A549 (cell line): Measurements from ENCODE around the gene KCND3. TPM values are rescaled to one million over a fixed set of nuclear protein-coding genes. Genes with fewer than 3 reads are reported as not detected.

ENCODE experiments used
- ATAC-seq, 2 experiments: fragments of 200-7000 bp in 1 of 2; fragments of >200 bp in 1 of 2; cut with Nextera tagmentation in 1 of 2; cut with Tn5 transposase in 1 of 2; 3 replicates each; pipeline versions ENCODE4 v1.8.0 to v1.9.1; 2018 to 2020; ENCODE audit warnings: mild to moderate bottlenecking in 1 of 2, moderate library complexity in 1 of 2
- CTCF ChIA-PET: fragments of 300-600 bp; sonication (Branson Sonifier 250); formaldehyde crosslinking; extraction: SDS; loops from one replicate; lab custom pipeline; 2021; ENCODE audit warnings: antibody characterized with exemption, inconsistent platforms; lab: Yijun Ruan, JAX
- POLR2A ChIA-PET: fragments of 350-600 bp; formaldehyde crosslinking; extraction: SDS; loops from one replicate; lab custom pipeline; 2021; ENCODE audit warnings: antibody characterized with exemption, inconsistent platforms; lab: Yijun Ruan, JAX
- DNase-seq, 2 experiments: peaks; one replicate each; pipeline versions ENCODE4 v3.0.0 to v3.0.0-alpha.2; 2011 to 2016; ENCODE audit warnings: low read depth in 1 of 2, low spot score in 1 of 2
- FAIRE-seq: peaks from 2 replicates; lab custom pipeline; 2011; peaks lifted over from hg19 to GRCh38; lab: Jason Lieb, UNC
- H3K27ac ChIP-seq, 2 experiments: fragments of >200 bp; sonication (Bioruptor Twin); formaldehyde crosslinking; 3 replicates each; pipeline ENCODE4 v1.5.1; 2016 to 2017
- H3K4me1 ChIP-seq: fragments of >200 bp; sonication (Bioruptor Twin); formaldehyde crosslinking; 3 replicates; pipeline ENCODE4 v1.6.1; 2016
- H3K4me2 ChIP-seq: fragments of >200 bp; sonication (Bioruptor Twin); formaldehyde crosslinking; 3 replicates; pipeline ENCODE4 v1.6.1; 2016
- H3K4me3 ChIP-seq: fragments of >200 bp; sonication (Bioruptor Twin); formaldehyde crosslinking; 3 replicates; pipeline ENCODE4 v1.5.1; 2016
- H3K9me3 ChIP-seq: fragments of >200 bp; sonication (Bioruptor Twin); formaldehyde crosslinking; 3 replicates; pipeline ENCODE4 v1.6.1; 2016
- BHLHE40 ChIP-seq: IDR thresholded peaks from 2 replicates; pipeline ENCODE4 v1.6.1; 2012; ENCODE audit warnings: low read depth, low read length, inconsistent platforms
- CBX8 ChIP-seq: fragments of 200-600 bp; sonication (generic); IDR thresholded peaks from 2 replicates; pipeline ENCODE4 v1.6.1; 2016
- CHD2 ChIP-seq: fragments of 150-350 bp; IDR thresholded peaks from 2 replicates; pipeline ENCODE4 v1.6.1; 2014; ENCODE audit warnings: low read length; ENCODE audit not compliant: partially characterized antibody
- EHF ChIP-seq: fragments of 250-450 bp; sonication (Bioruptor Pico); IDR thresholded peaks from 2 replicates; pipeline ENCODE4 v1.5.0; 2020; ENCODE audit warnings: mild to moderate bottlenecking
- EHMT2 ChIP-seq: fragments of 200-600 bp; sonication (generic); IDR thresholded peaks from 2 replicates; pipeline ENCODE4 v1.6.1; 2016; ENCODE audit warnings: antibody characterized with exemption, low read depth, mild to moderate bottlenecking, moderate library complexity
- ESRRA ChIP-seq: fragments of 150-350 bp; IDR thresholded peaks from 2 replicates; pipeline ENCODE4 v1.6.1; 2014; ENCODE audit warnings: mild to moderate bottlenecking, low read length, borderline replicate concordance
- FOXS1 ChIP-seq: fragments of 250-450 bp; sonication (Bioruptor Pico); IDR thresholded peaks from 2 replicates; pipeline ENCODE4 v1.5.0; 2020; ENCODE audit warnings: mild to moderate bottlenecking, moderate library complexity
- GATA3 ChIP-seq: IDR thresholded peaks from 2 replicates; pipeline ENCODE4 v1.6.1; 2012; ENCODE audit warnings: borderline replicate concordance
- HEYL ChIP-seq: fragments of 250-450 bp; sonication (Bioruptor Pico); IDR thresholded peaks from 2 replicates; pipeline ENCODE4 v1.8.0; 2021; ENCODE audit warnings: mild to moderate bottlenecking, moderate library complexity
- HOXB13 ChIP-seq: fragments of 250-450 bp; sonication (Bioruptor Pico); IDR thresholded peaks from 2 replicates; pipeline ENCODE4 v1.5.0; 2020; ENCODE audit warnings: low read depth, mild to moderate bottlenecking, moderate library complexity
- HOXB5 ChIP-seq: fragments of 250-450 bp; sonication (Bioruptor Pico); IDR thresholded peaks from 2 replicates; pipeline ENCODE4 v1.5.0; 2020; ENCODE audit warnings: mild to moderate bottlenecking, moderate library complexity
- JUNB ChIP-seq: fragments of >200 bp; sonication (Bioruptor Twin); formaldehyde crosslinking; IDR thresholded peaks from 2 replicates; pipeline ENCODE4 v1.6.1; 2016
- KDM5A ChIP-seq: fragments of 200-600 bp; sonication (generic); IDR thresholded peaks from 2 replicates; pipeline ENCODE4 v1.6.1; 2016; ENCODE audit warnings: antibody characterized with exemption, mild to moderate bottlenecking
- MAFK ChIP-seq: fragments of 450-650 bp; IDR thresholded peaks from 2 replicates; pipeline ENCODE4 v1.6.1; 2014; ENCODE audit not compliant: partially characterized antibody
- NFE2L2 ChIP-seq: fragments of 150-350 bp; conservative IDR thresholded peaks from 2 replicates; pipeline ENCODE4 v1.6.1; 2014; ENCODE audit warnings: low read length
- PHF8 ChIP-seq: fragments of 200-600 bp; sonication (generic); IDR thresholded peaks from 2 replicates; pipeline ENCODE4 v1.6.1; 2016; ENCODE audit warnings: low read depth, mild to moderate bottlenecking, antibody characterized with exemption, moderate library complexity, borderline replicate concordance
- POLR2A ChIP-seq: IDR thresholded peaks from 2 replicates; pipeline ENCODE4 v1.6.1; 2012; ENCODE audit warnings: mild to moderate bottlenecking, low read length
- POLR2AphosphoS2 ChIP-seq: conservative IDR thresholded peaks from 2 replicates; pipeline ENCODE4 v1.6.1; 2012; ENCODE audit warnings: low read length, improper control_type of control experiment, inconsistent platforms
- RCOR1 ChIP-seq: fragments of 150-350 bp; IDR thresholded peaks from 2 replicates; pipeline ENCODE4 v1.6.1; 2014; ENCODE audit warnings: antibody characterized with exemption, low read length, low read depth
- RNF2 ChIP-seq: fragments of 200-600 bp; sonication (generic); IDR thresholded peaks from 2 replicates; pipeline ENCODE4 v1.6.1; 2016; ENCODE audit warnings: low read depth, mild to moderate bottlenecking, antibody characterized with exemption, moderate library complexity, borderline replicate concordance
- SREBF2 ChIP-seq: fragments of 450-650 bp; IDR thresholded peaks from 2 replicates; pipeline ENCODE4 v1.6.1; 2014; ENCODE audit warnings: mild to moderate bottlenecking, moderate library complexity
- TP53 ChIP-seq: fragments of 250-450 bp; sonication (Bioruptor Pico); IDR thresholded peaks from 2 replicates; pipeline ENCODE4 v1.5.0; 2021; ENCODE audit warnings: mild to moderate bottlenecking, moderate library complexity
- ZC3H11A ChIP-seq: fragments of 450-650 bp; IDR thresholded peaks from 2 replicates; pipeline ENCODE4 v1.6.1; 2014; ENCODE audit warnings: antibody characterized with exemption, mild to moderate bottlenecking
- WGBS: methylation state at CpG from one replicate; pipeline ENCODE4 v1.1.6; 2017; ENCODE audit errors: missing lambda C conversion rate; 5-methylcytosine and 5-hydroxymethylcytosine counted together
- polyA plus RNA-seq, 4 experiments: library from polyadenylated mRNA; depleted of rRNA in 3 of 4; stranded (reverse); fragments of >200 nt; fragmentation: RNase III in 1 of 4; extraction: RNeasy Plus Mini Kit Qiagen cat#74134 plus additional on column Dnase treatment in 1 of 4; gene quantifications; 2 replicates in 3 of 4; 3 replicates in 1 of 4; pipeline ENCODE4 v1.2.3, GENCODE V29; 2011 to 2017
- TF ChIP-seq, protein P1 (sequence below): fragments of 250-450 bp; sonication (Bioruptor Pico); IDR thresholded peaks from 2 replicates; pipeline ENCODE4 v1.5.0; 2021; ENCODE audit warnings: mild to moderate bottlenecking, moderate library complexity, borderline replicate concordance
- TF ChIP-seq, protein P2 (sequence below): fragments of >200 bp; sonication (Bioruptor Twin); formaldehyde crosslinking; IDR thresholded peaks from 3 replicates; pipeline ENCODE4 v1.5.1; 2016
- TF ChIP-seq, protein P3 (sequence below): fragments of >200 bp; sonication (Bioruptor Twin); formaldehyde crosslinking; IDR thresholded peaks from 2 replicates; pipeline ENCODE4 v1.6.1; 2016
- TF ChIP-seq, protein P4 (sequence below): fragments of 150-350 bp; IDR thresholded peaks from 2 replicates; pipeline ENCODE4 v1.6.1; 2014; ENCODE audit warnings: low read depth, mild to moderate bottlenecking, low read length
- TF ChIP-seq, protein P5 (sequence below): fragments of 450-650 bp; IDR thresholded peaks from 2 replicates; pipeline ENCODE4 v1.6.1; 2014; ENCODE audit warnings: antibody characterized with exemption
- TF ChIP-seq, protein P6 (sequence below): fragments of >200 bp; sonication (Bioruptor Twin); formaldehyde crosslinking; IDR thresholded peaks from 3 replicates; pipeline ENCODE4 v1.6.1; 2016

The KCND3 gene
- polyA plus RNA-seq, 2 of the 4 experiments (the other 2 are of a cell fraction): not detected

DNA sequence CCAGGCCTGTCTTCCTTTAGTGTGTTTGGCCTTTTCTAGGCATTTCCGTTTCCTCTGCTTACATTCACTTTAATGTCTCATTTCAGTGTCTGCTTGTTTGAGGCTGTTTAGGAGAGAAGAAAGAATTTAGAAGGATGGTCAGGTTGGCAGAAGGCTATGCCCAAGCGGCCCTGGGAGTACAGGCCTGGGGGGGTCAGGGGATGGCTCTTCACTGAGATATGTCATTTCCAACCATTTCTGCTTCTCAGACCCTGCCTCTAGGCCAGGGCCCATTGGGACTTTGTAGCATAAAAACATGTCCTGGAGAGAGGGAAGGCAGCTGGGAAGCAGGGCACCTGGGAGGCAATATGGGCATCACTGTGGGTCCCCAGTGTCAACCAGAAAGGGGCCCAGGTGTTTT is 147.7 kb downstream of the KCND3 start (continued):
- no peak for TF ChIP-seq BHLHE40
- TF ChIP-seq HEYL (CRISPR knock-in tag): no peak
- TF ChIP-seq POLR2A: no peak
- no peak for TF ChIP-seq EHF (CRISPR knock-in tag)
- TF ChIP-seq HOXB5 (CRISPR knock-in tag): no peak
- no peak for TF ChIP-seq SREBF2
- TF ChIP-seq, all 56 proteins: peak for 0

DNA sequence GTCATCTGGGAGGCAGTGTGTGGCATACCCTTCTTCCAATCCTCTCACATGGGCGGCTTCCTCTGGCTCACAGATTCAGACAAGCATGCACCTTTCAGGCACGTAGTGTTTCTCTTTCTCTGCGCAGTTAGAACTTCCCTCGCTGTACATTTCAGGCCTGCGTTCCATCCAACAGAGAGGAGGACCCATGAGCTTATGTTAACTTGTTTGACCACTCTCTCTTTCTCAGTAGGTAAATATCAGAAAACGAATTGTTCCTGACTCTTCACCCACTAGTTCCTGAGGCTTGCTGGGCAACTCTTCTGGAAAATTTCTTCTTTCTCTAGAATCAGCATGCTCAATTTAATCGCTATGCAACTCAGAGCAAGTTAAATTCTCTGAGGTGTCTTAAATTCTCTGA is 148.3 kb downstream of the KCND3 start:
- WGBS: 40% methylated on average over 7 of the region's 7 CpGs
- no peak for ATAC-seq
- no peaks in the 10 kb centered on the region for H3K4me1 ChIP-seq
- ChIA-PET CTCF (interaction anchor here (0.6 kb wide), 1 partner anchor 994 kb away, joined by 4 read pairs; no protein-coding TSS in a partner anchor), POLR2A (no interaction called here)
- H3K4me3 ChIP-seq: no peak overlapping the region
- TF ChIP-seq POLR2A (no peak), GATA3 (no peak), BHLHE40 (no peak), CBX8 (no peak), RNF2 (no peak), KDM5A (no peak), FOXS1 (CRISPR knock-in tag) (no peak), TP53 (CRISPR knock-in tag) (no peak), SREBF2 (no peak), ESRRA (no peak), POLR2AphosphoS2 (no peak), PHF8 (no peak)
- TF ChIP-seq, protein P1, sequence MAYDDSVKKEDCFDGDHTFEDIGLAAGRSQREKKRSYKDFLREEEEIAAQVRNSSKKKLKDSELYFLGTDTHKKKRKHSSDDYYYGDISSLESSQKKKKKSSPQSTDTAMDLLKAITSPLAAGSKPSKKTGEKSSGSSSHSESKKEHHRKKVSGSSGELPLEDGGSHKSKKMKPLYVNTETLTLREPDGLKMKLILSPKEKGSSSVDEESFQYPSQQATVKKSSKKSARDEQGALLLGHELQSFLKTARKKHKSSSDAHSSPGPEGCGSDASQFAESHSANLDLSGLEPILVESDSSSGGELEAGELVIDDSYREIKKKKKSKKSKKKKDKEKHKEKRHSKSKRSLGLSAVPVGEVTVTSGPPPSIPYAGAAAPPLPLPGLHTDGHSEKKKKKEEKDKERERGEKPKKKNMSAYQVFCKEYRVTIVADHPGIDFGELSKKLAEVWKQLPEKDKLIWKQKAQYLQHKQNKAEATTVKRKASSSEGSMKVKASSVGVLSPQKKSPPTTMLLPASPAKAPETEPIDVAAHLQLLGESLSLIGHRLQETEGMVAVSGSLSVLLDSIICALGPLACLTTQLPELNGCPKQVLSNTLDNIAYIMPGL (CRISPR knock-in tag): no peak
- TF ChIP-seq, protein P2, sequence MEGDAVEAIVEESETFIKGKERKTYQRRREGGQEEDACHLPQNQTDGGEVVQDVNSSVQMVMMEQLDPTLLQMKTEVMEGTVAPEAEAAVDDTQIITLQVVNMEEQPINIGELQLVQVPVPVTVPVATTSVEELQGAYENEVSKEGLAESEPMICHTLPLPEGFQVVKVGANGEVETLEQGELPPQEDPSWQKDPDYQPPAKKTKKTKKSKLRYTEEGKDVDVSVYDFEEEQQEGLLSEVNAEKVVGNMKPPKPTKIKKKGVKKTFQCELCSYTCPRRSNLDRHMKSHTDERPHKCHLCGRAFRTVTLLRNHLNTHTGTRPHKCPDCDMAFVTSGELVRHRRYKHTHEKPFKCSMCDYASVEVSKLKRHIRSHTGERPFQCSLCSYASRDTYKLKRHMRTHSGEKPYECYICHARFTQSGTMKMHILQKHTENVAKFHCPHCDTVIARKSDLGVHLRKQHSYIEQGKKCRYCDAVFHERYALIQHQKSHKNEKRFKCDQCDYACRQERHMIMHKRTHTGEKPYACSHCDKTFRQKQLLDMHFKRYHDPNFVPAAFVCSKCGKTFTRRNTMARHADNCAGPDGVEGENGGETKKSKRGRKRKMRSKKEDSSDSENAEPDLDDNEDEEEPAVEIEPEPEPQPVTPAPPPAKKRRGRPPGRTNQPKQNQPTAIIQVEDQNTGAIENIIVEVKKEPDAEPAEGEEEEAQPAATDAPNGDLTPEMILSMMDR: no peak
- TF ChIP-seq, protein P3, sequence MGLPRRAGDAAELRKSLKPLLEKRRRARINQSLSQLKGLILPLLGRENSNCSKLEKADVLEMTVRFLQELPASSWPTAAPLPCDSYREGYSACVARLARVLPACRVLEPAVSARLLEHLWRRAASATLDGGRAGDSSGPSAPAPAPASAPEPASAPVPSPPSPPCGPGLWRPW: no peak
- TF ChIP-seq, protein P4, sequence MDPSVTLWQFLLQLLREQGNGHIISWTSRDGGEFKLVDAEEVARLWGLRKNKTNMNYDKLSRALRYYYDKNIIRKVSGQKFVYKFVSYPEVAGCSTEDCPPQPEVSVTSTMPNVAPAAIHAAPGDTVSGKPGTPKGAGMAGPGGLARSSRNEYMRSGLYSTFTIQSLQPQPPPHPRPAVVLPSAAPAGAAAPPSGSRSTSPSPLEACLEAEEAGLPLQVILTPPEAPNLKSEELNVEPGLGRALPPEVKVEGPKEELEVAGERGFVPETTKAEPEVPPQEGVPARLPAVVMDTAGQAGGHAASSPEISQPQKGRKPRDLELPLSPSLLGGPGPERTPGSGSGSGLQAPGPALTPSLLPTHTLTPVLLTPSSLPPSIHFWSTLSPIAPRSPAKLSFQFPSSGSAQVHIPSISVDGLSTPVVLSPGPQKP: no peak
- DNase-seq: no peak
- FAIRE-seq: no peak
- H3K9me3 ChIP-seq: no peaks in the 10 kb centered on the region
- no peak overlapping the region for H3K4me2 ChIP-seq
- H3K27ac ChIP-seq: no peak overlapping the region

DNA sequence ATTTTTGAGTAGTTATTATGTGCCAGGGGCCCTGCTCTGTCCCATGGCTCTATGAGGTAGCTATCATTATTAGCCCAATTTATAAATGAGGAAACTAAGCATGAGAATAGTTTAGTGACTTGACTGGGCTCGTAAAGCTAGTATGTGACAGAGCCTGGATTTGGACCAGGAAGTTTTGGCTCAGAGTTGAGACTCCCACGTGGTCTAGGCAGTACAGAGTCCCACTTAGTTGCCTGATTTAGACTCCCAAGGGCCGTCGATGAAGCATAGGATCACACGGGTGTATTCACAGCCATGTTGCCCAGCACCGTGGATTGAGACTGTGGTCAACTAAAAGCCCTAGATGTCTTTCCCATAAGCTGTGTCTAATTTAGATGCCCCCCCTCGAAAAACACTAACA is 152.1 kb downstream of the KCND3 start:
- no peak for ATAC-seq
- TF ChIP-seq ESRRA (no peak), ZC3H11A (no peak), NFE2L2 (no peak), GATA3 (no peak), RCOR1 (no peak), MAFK (no peak), JUNB (no peak), EHMT2 (no peak), POLR2AphosphoS2 (no peak), CHD2 (no peak), PHF8 (no peak), HOXB13 (CRISPR knock-in tag) (no peak), EHF (CRISPR knock-in tag) (no peak)
- TF ChIP-seq, protein P5, sequence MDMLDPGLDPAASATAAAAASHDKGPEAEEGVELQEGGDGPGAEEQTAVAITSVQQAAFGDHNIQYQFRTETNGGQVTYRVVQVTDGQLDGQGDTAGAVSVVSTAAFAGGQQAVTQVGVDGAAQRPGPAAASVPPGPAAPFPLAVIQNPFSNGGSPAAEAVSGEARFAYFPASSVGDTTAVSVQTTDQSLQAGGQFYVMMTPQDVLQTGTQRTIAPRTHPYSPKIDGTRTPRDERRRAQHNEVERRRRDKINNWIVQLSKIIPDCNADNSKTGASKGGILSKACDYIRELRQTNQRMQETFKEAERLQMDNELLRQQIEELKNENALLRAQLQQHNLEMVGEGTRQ: no peak
- TF ChIP-seq, protein P6, sequence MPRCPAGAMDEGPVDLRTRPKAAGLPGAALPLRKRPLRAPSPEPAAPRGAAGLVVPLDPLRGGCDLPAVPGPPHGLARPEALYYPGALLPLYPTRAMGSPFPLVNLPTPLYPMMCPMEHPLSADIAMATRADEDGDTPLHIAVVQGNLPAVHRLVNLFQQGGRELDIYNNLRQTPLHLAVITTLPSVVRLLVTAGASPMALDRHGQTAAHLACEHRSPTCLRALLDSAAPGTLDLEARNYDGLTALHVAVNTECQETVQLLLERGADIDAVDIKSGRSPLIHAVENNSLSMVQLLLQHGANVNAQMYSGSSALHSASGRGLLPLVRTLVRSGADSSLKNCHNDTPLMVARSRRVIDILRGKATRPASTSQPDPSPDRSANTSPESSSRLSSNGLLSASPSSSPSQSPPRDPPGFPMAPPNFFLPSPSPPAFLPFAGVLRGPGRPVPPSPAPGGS: no peak
- TF ChIP-seq, all 56 proteins: peak for 0
- H3K27ac ChIP-seq: no peak overlapping the region
- FAIRE-seq: no peak
- no peaks in the 10 kb centered on the region for H3K4me1 ChIP-seq
- 8% methylated on average over 7 of the region's 7 CpGs for WGBS
- ChIA-PET CTCF (interaction anchor here (0.7 kb wide), 1 partner anchor 29 kb away, joined by 4 read pairs; no protein-coding TSS in a partner anchor), POLR2A (no interaction called here)
- DNase-seq: no peak
- H3K4me3 ChIP-seq: no peak overlapping the region
- H3K9me3 ChIP-seq: no peaks in the 10 kb centered on the region
- no peak overlapping the region for H3K4me2 ChIP-seq
